Lower lobe of right lung (tissue), 2 donors: Measurements from ENCODE around the gene UPF3A. TPM values are rescaled to one million over a fixed set of nuclear protein-coding genes. Genes with fewer than 3 reads are reported as not detected.

Experiments used
- ATAC-seq, 2 donors: fragments of 200-7000 bp; cut with Tn5 transposase; one replicate each; pipeline ENCODE4 v1.9.1; 2020 to 2022; ENCODE audit warnings: mild to moderate bottlenecking in 2 of 2, moderate library complexity in 2 of 2
- DNase-seq: peaks from one replicate; pipeline ENCODE4 v3.0.0-alpha.2; 2020
- H3K27ac ChIP-seq: fragments of 200-600 bp; one replicate; pipeline ENCODE4 v1.8.0; 2022
- H3K27me3 ChIP-seq: fragments of 200-600 bp; one replicate; pipeline ENCODE4 v1.8.0; 2022; ENCODE audit warnings: low read depth
- H3K36me3 ChIP-seq: fragments of 200-600 bp; one replicate; pipeline ENCODE4 v1.8.0; 2022; ENCODE audit warnings: mild to moderate bottlenecking
- H3K4me1 ChIP-seq: fragments of 200-600 bp; one replicate; pipeline ENCODE4 v1.8.0; 2022
- H3K4me3 ChIP-seq: fragments of 200-600 bp; one replicate; pipeline ENCODE4 v1.8.0; 2022; ENCODE audit warnings: mild to moderate bottlenecking
- H3K9me3 ChIP-seq: fragments of 200-600 bp; one replicate; pipeline ENCODE4 v1.8.0; 2022
- intact Hi-C: fragments of 100-400 bp; cut with DNase I; formaldehyde crosslinking; loops from one replicate; pipeline ENCODE4 v1.11.0; 2022
- total RNA-seq: library from RNA; stranded (reverse); fragmentation: NEBNext Ultra II Directional; extraction: Animal tissue kit (Norgen Biotek cat#: 25700); gene quantifications from one replicate; pipeline ENCODE4 v1.2.1, GENCODE V29; 2021
- TF ChIP-seq, protein P1 (sequence below): fragments of 200-600 bp; IDR thresholded peaks from one replicate; pipeline ENCODE4 v1.8.0; 2022; ENCODE audit warnings: antibody characterized with exemption, mild to moderate bottlenecking
- donor health status: DM: no; HTN: yes; CAD: no; lungs with severe emphysema.

UPF3A gene
- total RNA-seq, 1 donor from 2014 or later = 38.9 TPM

DNA sequence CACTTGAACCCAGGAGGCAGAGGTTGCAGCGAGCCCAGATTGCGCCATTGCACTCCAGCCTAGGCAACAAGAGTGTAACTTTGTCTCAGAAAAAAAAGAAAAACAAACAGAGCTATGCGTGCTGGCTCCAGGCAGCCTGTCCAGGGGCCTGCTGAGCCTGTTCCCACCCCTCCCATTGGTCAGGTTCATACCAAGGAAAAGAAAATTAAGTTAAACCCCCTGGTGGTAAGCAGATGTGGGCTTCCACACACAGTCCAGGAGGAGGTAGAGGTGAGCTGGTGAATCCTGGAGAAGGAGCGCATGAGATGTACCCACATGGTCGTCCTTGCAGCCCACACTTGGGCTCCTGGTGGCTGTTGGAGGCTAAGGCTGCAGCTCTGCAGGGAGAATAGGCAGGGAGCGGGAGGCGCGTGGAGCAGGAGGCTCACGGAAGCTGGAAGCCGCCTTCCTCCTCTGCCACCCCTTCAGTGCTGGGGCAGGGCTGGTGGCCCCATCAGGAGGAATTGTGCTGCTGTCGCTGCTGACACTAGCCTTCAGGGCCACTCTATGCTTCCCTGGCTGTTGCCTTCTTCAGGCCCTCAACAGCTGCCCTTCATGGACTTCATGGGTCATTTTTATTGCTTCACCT is 22.4 kb downstream of the UPF3A start:
- no peak for ATAC-seq
- TF ChIP-seq, protein P1, sequence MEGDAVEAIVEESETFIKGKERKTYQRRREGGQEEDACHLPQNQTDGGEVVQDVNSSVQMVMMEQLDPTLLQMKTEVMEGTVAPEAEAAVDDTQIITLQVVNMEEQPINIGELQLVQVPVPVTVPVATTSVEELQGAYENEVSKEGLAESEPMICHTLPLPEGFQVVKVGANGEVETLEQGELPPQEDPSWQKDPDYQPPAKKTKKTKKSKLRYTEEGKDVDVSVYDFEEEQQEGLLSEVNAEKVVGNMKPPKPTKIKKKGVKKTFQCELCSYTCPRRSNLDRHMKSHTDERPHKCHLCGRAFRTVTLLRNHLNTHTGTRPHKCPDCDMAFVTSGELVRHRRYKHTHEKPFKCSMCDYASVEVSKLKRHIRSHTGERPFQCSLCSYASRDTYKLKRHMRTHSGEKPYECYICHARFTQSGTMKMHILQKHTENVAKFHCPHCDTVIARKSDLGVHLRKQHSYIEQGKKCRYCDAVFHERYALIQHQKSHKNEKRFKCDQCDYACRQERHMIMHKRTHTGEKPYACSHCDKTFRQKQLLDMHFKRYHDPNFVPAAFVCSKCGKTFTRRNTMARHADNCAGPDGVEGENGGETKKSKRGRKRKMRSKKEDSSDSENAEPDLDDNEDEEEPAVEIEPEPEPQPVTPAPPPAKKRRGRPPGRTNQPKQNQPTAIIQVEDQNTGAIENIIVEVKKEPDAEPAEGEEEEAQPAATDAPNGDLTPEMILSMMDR = no peak
- H3K36me3 ChIP-seq = peaks cover 67% of the 10 kb centered on the region
- no peak overlapping the region for H3K27ac ChIP-seq
- H3K27me3 ChIP-seq = no peaks in the 10 kb centered on the region
- no peak overlapping the region for H3K4me3 ChIP-seq
- H3K4me1 ChIP-seq = no peaks in the 10 kb centered on the region
- H3K9me3 ChIP-seq = no peaks in the 10 kb centered on the region
- intact Hi-C loops = no loop called here
- DNase-seq = no peak

DNA sequence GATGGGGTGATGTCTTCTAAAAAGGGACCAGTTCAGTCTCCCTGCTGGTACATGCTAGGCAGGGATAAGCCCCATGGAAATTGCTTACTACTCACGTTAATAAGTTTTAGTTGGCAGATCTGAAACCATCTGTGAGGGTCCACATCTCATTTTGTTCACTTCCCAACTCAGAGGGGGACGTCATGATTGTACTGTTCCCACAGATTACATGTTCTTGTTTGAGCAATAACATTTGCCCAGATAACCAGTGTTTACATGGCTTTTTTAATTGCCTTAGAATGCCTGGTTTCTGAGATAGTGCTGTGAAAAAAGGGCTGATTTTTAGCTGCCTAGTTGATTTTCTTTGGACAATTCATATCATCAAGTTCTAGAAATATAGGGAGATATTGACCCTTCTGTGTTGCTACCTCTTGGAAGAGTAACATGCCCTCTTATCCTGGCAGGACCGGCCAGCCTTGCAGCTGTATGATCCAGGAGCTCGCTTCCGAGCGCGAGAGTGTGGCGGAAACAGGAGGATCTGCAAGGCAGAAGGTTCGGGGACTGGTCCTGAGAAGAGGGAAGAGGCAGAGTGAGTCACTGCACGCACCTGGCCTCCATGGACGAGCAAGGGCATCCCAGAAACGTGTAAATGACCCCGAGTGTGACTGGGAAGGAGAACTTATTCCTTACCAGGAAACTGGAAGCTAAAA is 23.1 kb downstream of the UPF3A start:
- TF ChIP-seq, protein P1 = no peak
- Histone ChIP-seq H3K4me1 (no peaks in the 10 kb centered on the region), H3K36me3 (peaks cover 60% of the 10 kb centered on the region), H3K27ac (no peak overlapping the region), H3K9me3 (no peaks in the 10 kb centered on the region), H3K27me3 (no peaks in the 10 kb centered on the region), H3K4me3 (no peak overlapping the region)
- intact Hi-C loops = no loop called here
- DNase-seq (no peak), ATAC-seq (no peak)

DNA sequence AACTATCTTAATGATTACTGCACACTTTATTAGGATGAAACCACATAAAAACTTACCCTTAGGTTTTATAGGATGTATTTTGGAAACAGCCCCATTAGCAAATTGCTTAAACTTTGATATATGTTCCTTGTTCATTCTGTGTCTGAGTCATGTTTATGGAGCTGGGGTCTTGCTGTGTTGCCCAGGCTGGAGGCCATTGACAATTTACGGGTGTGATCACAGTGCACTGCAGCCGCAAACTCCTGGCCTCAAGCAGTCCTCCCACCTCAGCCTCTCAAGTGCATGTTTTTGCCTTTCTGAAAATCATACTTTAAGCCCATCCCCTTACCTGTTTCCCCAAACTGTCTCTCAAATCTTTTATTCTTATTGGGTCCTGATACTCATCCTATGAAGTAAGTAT is 27.7 kb downstream of the UPF3A start:
- H3K4me3 ChIP-seq = no peak overlapping the region
- intact Hi-C loops = no loop called here
- TF ChIP-seq, protein P1 = no peak
- H3K27me3 ChIP-seq = no peaks in the 10 kb centered on the region
- ATAC-seq (no peak), DNase-seq (no peak)
- peaks cover 11% of the 10 kb centered on the region for H3K4me1 ChIP-seq
- H3K9me3 ChIP-seq = no peaks in the 10 kb centered on the region
- H3K36me3 ChIP-seq = peaks cover 22% of the 10 kb centered on the region
- H3K27ac ChIP-seq = no peak overlapping the region

GRCh38 chr13:114309806-114310410 is 28.5 kb downstream of the UPF3A start:
- intact Hi-C loops = no loop called here

DNA sequence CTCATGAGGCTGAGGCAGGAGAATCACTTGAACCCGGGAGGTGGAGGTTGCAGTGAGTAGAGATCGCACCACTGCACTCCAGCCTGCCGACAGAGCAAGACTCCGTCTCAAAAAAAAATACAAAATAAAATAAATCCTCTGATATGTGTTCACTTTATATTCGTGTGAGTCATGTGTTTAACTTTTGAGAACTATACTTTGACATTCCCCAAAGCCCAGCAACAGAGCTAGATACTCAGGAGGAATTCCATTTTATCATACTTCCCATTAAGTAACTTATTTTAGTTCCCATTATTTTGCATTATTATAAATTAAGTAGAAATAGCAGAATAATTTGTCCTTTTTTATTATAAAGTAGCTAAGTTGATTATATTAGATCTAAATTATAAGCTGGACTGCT is 29.6 kb downstream of the UPF3A start:
- intact Hi-C loops = no loop called here

More at GRCh38 chr13:114309806-114310410, 28.5 kb downstream of the UPF3A start:
- H3K4me1 ChIP-seq = peaks cover 11% of the 10 kb centered on the region
- peaks cover 14% of the 10 kb centered on the region for H3K36me3 ChIP-seq
- H3K4me3 ChIP-seq = no peak overlapping the region
- no peaks in the 10 kb centered on the region for H3K9me3 ChIP-seq
- H3K27ac ChIP-seq = no peak overlapping the region
- no peak for DNase-seq
- TF ChIP-seq, protein P1 = no peak
- ATAC-seq = no peak
- H3K27me3 ChIP-seq = no peaks in the 10 kb centered on the region

More for the DNA sequence above, 29.6 kb downstream of the UPF3A start:
- H3K4me3 ChIP-seq = no peak overlapping the region
- TF ChIP-seq, protein P1 = no peak
- DNase-seq (no peak), ATAC-seq (no peak)
- no peak overlapping the region for H3K27ac ChIP-seq
- no peaks in the 10 kb centered on the region for H3K9me3 ChIP-seq
- H3K36me3 ChIP-seq = peaks cover 10% of the 10 kb centered on the region
- H3K27me3 ChIP-seq = no peaks in the 10 kb centered on the region
- peaks cover 22% of the 10 kb centered on the region for H3K4me1 ChIP-seq
